H9 (cell line): ENCODE measurements around the gene NPBWR2. TPM values are rescaled to one million over a fixed set of nuclear protein-coding genes. Genes with fewer than 3 reads are reported as not detected.

Experiments
- DNase-seq: peaks from one replicate; pipeline ENCODE4 v3.0.0-alpha.2; 2017
- H2AFZ ChIP-seq: one replicate; pipeline ENCODE4 v1.6.1; 2013; ENCODE audit warnings: mild to moderate bottlenecking, low read length, control low read depth, moderate library complexity
- H2AK5ac ChIP-seq: 2 replicates; pipeline ENCODE4 v1.6.1; 2013; ENCODE audit warnings: low read length, control low read depth, mixed read lengths; ENCODE audit not compliant: insufficient read length
- H2BK120ac ChIP-seq: one replicate; pipeline ENCODE4 v1.6.1; 2013; ENCODE audit warnings: low read depth, mild to moderate bottlenecking, low read length, control low read depth, inconsistent platforms; ENCODE audit not compliant: poor library complexity, severe bottlenecking
- H2BK12ac ChIP-seq: 2 replicates; pipeline ENCODE4 v1.6.1; 2013; ENCODE audit warnings: low read length, control low read depth, mixed read lengths, low read depth; ENCODE audit not compliant: insufficient read length
- H2BK15ac ChIP-seq: 2 replicates; pipeline ENCODE4 v1.6.1; 2013; ENCODE audit warnings: low read depth, low read length, control low read depth
- H2BK20ac ChIP-seq: one replicate; pipeline ENCODE4 v1.6.1; 2013; ENCODE audit warnings: low read depth, mild to moderate bottlenecking, low read length, control low read depth, inconsistent platforms; ENCODE audit not compliant: poor library complexity, severe bottlenecking
- H2BK5ac ChIP-seq: 2 replicates; pipeline ENCODE4 v1.6.1; 2013; ENCODE audit warnings: low read length, control low read depth, mixed read lengths; ENCODE audit not compliant: insufficient read length
- H3K14ac ChIP-seq: 2 replicates; pipeline ENCODE4 v1.6.1; 2013; ENCODE audit warnings: low read length, control low read depth; ENCODE audit not compliant: insufficient read depth
- H3K18ac ChIP-seq: 2 replicates; pipeline ENCODE4 v1.6.1; 2013; ENCODE audit warnings: low read depth, mild to moderate bottlenecking, mixed read lengths, low read length, control low read depth; ENCODE audit not compliant: insufficient read length
- H3K23ac ChIP-seq: 2 replicates; pipeline ENCODE4 v1.6.1; 2013; ENCODE audit warnings: low read length, control low read depth, mixed read lengths, low read depth; ENCODE audit not compliant: insufficient read length
- H3K23me2 ChIP-seq: 2 replicates; pipeline ENCODE4 v1.6.1; 2013; ENCODE audit warnings: low read depth, mild to moderate bottlenecking, mixed read lengths, low read length, control low read depth; ENCODE audit not compliant: insufficient read length, poor library complexity, severe bottlenecking
- H3K27ac ChIP-seq: 2 replicates; pipeline ENCODE4 v1.5.1; 2013; ENCODE audit warnings: low read length, control low read depth, mixed read lengths, low read depth; ENCODE audit not compliant: insufficient read length
- H3K27me3 ChIP-seq: 2 replicates; pipeline ENCODE4 v1.6.1; 2013; ENCODE audit warnings: low read length, control low read depth, inconsistent platforms; ENCODE audit not compliant: insufficient read depth
- H3K4ac ChIP-seq: 2 replicates; pipeline ENCODE4 v1.6.1; 2013; ENCODE audit warnings: low read depth, mild to moderate bottlenecking, control low read depth, inconsistent platforms, low read length, moderate library complexity
- H3K4me1 ChIP-seq: 2 replicates; pipeline ENCODE4 v1.6.1; 2013; ENCODE audit warnings: low read length, control low read depth, inconsistent platforms; ENCODE audit not compliant: insufficient read depth
- H3K4me2 ChIP-seq: 2 replicates; pipeline ENCODE4 v1.6.1; 2013; ENCODE audit warnings: low read length, control low read depth, mixed read lengths; ENCODE audit not compliant: insufficient read length, insufficient read depth
- H3K56ac ChIP-seq: 2 replicates; pipeline ENCODE4 v1.6.1; 2013; ENCODE audit warnings: low read depth, mild to moderate bottlenecking, mixed read lengths, low read length, control low read depth; ENCODE audit not compliant: insufficient read length
- H3K79me1 ChIP-seq: 2 replicates; pipeline ENCODE4 v1.6.1; 2013; ENCODE audit warnings: low read depth, mild to moderate bottlenecking, moderate library complexity, low read length, control low read depth, inconsistent platforms; ENCODE audit not compliant: insufficient read depth, poor library complexity, severe bottlenecking
- H3K79me2 ChIP-seq: 2 replicates; pipeline ENCODE4 v1.6.1; 2013; ENCODE audit warnings: low read length, control low read depth, inconsistent platforms; ENCODE audit not compliant: insufficient read depth
- H3K9ac ChIP-seq: 2 replicates; pipeline ENCODE4 v1.6.1; 2013; ENCODE audit warnings: low read length, control low read depth, mixed read lengths; ENCODE audit not compliant: insufficient read length; ENCODE audit errors: extremely low read depth
- H3K9me3 ChIP-seq: one replicate; pipeline ENCODE4 v1.6.1; 2013; ENCODE audit warnings: low read depth, low read length, inconsistent platforms; ENCODE audit not compliant: control insufficient read depth
- H3T11ph ChIP-seq: one replicate; pipeline ENCODE4 v1.6.1; 2013; ENCODE audit warnings: mild to moderate bottlenecking, low read length, control low read depth, inconsistent platforms
- H4K20me1 ChIP-seq: one replicate; pipeline ENCODE4 v1.6.1; 2013; ENCODE audit not compliant: control insufficient read depth, insufficient read length, insufficient read depth
- H4K5ac ChIP-seq: 2 replicates; pipeline ENCODE4 v1.6.1; 2013; ENCODE audit warnings: low read depth, mild to moderate bottlenecking, mixed read lengths, low read length, control low read depth; ENCODE audit not compliant: insufficient read length
- H4K8ac ChIP-seq: replicated peaks from 2 replicates; pipeline ENCODE4 v1.6.1; 2013; ENCODE audit warnings: low read length, control low read depth, mixed read lengths, low read depth; ENCODE audit not compliant: insufficient read length
- H4K91ac ChIP-seq: 2 replicates; pipeline ENCODE4 v1.6.1; 2013; ENCODE audit warnings: low read depth, mild to moderate bottlenecking, moderate library complexity, mixed read lengths, low read length, control low read depth; ENCODE audit not compliant: insufficient read length
- H3K27ac Mint-ChIP-seq, 3 experiments: 2 replicates in 2 of 3; 3 replicates in 1 of 3; pipeline ENCODE4 v1.8.0; 2020 to 2021; ENCODE audit warnings: mixed read lengths in 3 of 3, mild to moderate bottlenecking in 1 of 3, moderate library complexity in 1 of 3
- H3K27me3 Mint-ChIP-seq: 2 replicates; pipeline ENCODE4 v1.8.0; 2021; ENCODE audit warnings: low read depth, mild to moderate bottlenecking, moderate library complexity, mixed read lengths
- H3K36me3 Mint-ChIP-seq, 3 experiments: 2 replicates in 2 of 3; 3 replicates in 1 of 3; pipeline ENCODE4 v1.8.0; 2020 to 2021; ENCODE audit warnings: low read depth in 3 of 3, mixed read lengths in 3 of 3; ENCODE audit not compliant: insufficient read depth in 1 of 3
- H3K4me1 Mint-ChIP-seq, 2 experiments: 2 replicates each; pipeline ENCODE4 v1.8.0; 2020; ENCODE audit warnings: mixed read lengths in 2 of 2
- H3K4me3 Mint-ChIP-seq, 2 experiments: 2 replicates in 1 of 2; 3 replicates in 1 of 2; pipeline ENCODE4 v1.8.0; 2020 to 2021; ENCODE audit warnings: mild to moderate bottlenecking in 2 of 2, mixed read lengths in 2 of 2, moderate library complexity in 1 of 2
- H3K9me3 Mint-ChIP-seq, 2 experiments: 2 replicates in 1 of 2; 3 replicates in 1 of 2; pipeline ENCODE4 v1.8.0; 2020; ENCODE audit warnings: mild to moderate bottlenecking in 2 of 2, mixed read lengths in 2 of 2, moderate library complexity in 1 of 2
- CTCF ChIP-seq: fragments of 200-600 bp; sonication (generic); conservative IDR thresholded peaks from 3 replicates; pipeline ENCODE4 v1.8.0; 2021; ENCODE audit warnings: antibody characterized with exemption, mild to moderate bottlenecking
- WGBS: extraction: QIAGEN DNeasy Blood & Tissue Kit; methylation state at CpG from one replicate; pipeline ENCODE4 v1.1.7; 2013; ENCODE audit warnings: missing lambda C conversion rate, low lambda C conversion rate, mixed read lengths; ENCODE audit not compliant: insufficient read length; ENCODE audit errors: extremely low coverage; 5-methylcytosine and 5-hydroxymethylcytosine counted together
- total RNA-seq: library from RNA; stranded (reverse); gene quantifications from 2 replicates; pipeline ENCODE4 v1.2.1, GENCODE V29; 2021

Gene NPBWR2
- total RNA-seq, 1 experiment from 2014 or later = not detected

GRCh38 chr20:64130876-64131275 is 23.5 kb upstream of the NPBWR2 start:
- Histone ChIP-seq H3K4me1 (no peaks in the 10 kb centered on the region), H4K5ac (no peak overlapping the region), H2BK12ac (no peak overlapping the region), H3K18ac (no peak overlapping the region), H2BK5ac (no peak overlapping the region), H2BK120ac (no peak overlapping the region), H3K79me1 (no peaks in the 10 kb centered on the region), H4K20me1 (no peaks in the 10 kb centered on the region), H3K14ac (no peak overlapping the region), H3K23me2 (no peaks in the 10 kb centered on the region), H4K91ac (no peak overlapping the region), H3K23ac (no peak overlapping the region), H2BK20ac (no peak overlapping the region), H3T11ph (no peak overlapping the region), H3K9me3 (no peaks in the 10 kb centered on the region), H2AFZ (no peak overlapping the region), H3K27ac (no peak overlapping the region), H4K8ac (no peak overlapping the region), H2AK5ac (no peak overlapping the region), H3K56ac (no peak overlapping the region), H3K4me2 (no peak overlapping the region), H2BK15ac (no peak overlapping the region), H3K27me3 (no peaks in the 10 kb centered on the region), H3K4ac (no peak overlapping the region), H3K79me2 (no peaks in the 10 kb centered on the region), H3K9ac (no peak overlapping the region)
- peak overlapping the region in 1 of 2 experiments; percentile 7; a peak in 1 of 5 replicates for H3K4me3 Mint-ChIP-seq
- no peak overlapping the region for H3K27ac Mint-ChIP-seq
- H3K36me3 Mint-ChIP-seq = no peaks in the 10 kb centered on the region; a peak in 2 of 7 replicates
- WGBS = no CpG with 5 or more reads among the region's 10 CpGs
- H3K4me1 Mint-ChIP-seq = peaks cover 0 to 3% of the 10 kb centered on the region in 2 experiments; a peak in 1 of 4 replicates
- peaks cover 6 to 10% of the 10 kb centered on the region in 2 experiments for H3K9me3 Mint-ChIP-seq
- H3K27me3 Mint-ChIP-seq = peaks cover 21% of the 10 kb centered on the region
- no peak for DNase-seq
- no peak for TF ChIP-seq CTCF
